ENCODE measurements around the gene UBAC1. TPM values are rescaled to one million over a fixed set of nuclear protein-coding genes. Genes with fewer than 3 reads are reported as not detected.

UBAC1 gene
- total and polyA plus RNA-seq, 4 donors, result 37.8 to 49.5 (median 39.7) TPM

- no peak overlapping the region for H3K27ac ChIP-seq (ENCODE audit: low read depth in 1 of 2, low read length in 1 of 2)
- no peak overlapping the region for H3K9ac ChIP-seq (ENCODE audit: insufficient read depth in 1 of 2, low read length in 2 of 2)
- H3K4me3 ChIP-seq, result no peak overlapping the region
- 68 to 70% methylated on average over 18 of the region's 18 CpGs for WGBS, 2 donors
- DNase-seq (peak; percentile 41 to 80 (median 68)), ATAC-seq (ENCODE audit: insufficient read depth, low FRiP score) (no peak)
- peaks cover 16 to 43% (median 21%) of the 10 kb centered on the region in 5 donors for H3K4me1 ChIP-seq (ENCODE audit: control insufficient read depth in 5 of 5, insufficient read depth in 5 of 5, low read length in 5 of 5)
- H3K9me3 ChIP-seq (ENCODE audit: control insufficient read depth in 4 of 4, insufficient read depth in 3 of 4, low read length in 3 of 4), result peaks cover 0 to 4% (median 0%) of the 10 kb centered on the region in 4 donors
- TF ChIP-seq, protein P1, sequence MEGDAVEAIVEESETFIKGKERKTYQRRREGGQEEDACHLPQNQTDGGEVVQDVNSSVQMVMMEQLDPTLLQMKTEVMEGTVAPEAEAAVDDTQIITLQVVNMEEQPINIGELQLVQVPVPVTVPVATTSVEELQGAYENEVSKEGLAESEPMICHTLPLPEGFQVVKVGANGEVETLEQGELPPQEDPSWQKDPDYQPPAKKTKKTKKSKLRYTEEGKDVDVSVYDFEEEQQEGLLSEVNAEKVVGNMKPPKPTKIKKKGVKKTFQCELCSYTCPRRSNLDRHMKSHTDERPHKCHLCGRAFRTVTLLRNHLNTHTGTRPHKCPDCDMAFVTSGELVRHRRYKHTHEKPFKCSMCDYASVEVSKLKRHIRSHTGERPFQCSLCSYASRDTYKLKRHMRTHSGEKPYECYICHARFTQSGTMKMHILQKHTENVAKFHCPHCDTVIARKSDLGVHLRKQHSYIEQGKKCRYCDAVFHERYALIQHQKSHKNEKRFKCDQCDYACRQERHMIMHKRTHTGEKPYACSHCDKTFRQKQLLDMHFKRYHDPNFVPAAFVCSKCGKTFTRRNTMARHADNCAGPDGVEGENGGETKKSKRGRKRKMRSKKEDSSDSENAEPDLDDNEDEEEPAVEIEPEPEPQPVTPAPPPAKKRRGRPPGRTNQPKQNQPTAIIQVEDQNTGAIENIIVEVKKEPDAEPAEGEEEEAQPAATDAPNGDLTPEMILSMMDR (IDR thresholded peaks at IDR 0.05; ENCODE audit: control extremely low read depth, extremely low read depth), result no peak
- no peaks in the 10 kb centered on the region for H3K36me3 ChIP-seq (ENCODE audit: control insufficient read depth in 4 of 4, insufficient read depth in 4 of 4, low read length in 4 of 4)
- H3K27me3 ChIP-seq (ENCODE audit: control insufficient read depth in 3 of 3, insufficient read depth in 3 of 3, low read length in 2 of 3), result no peaks in the 10 kb centered on the region
These were observed 70.8 kb downstream of the UBAC1 start for GRCh38 chr9:135890190-135891026.

GRCh38 chr9:135889564-135890189, 71.5 kb downstream of the UBAC1 start:
- DNase-seq (no peak), ATAC-seq (ENCODE audit: insufficient read depth, low FRiP score) (no peak)
- peaks cover 16 to 48% (median 23%) of the 10 kb centered on the region in 5 donors for H3K4me1 ChIP-seq (ENCODE audit: control insufficient read depth in 5 of 5, insufficient read depth in 5 of 5, low read length in 5 of 5)
- H3K27me3 ChIP-seq (ENCODE audit: control insufficient read depth in 3 of 3, insufficient read depth in 3 of 3, low read length in 2 of 3), result no peaks in the 10 kb centered on the region
- no peak overlapping the region for H3K27ac ChIP-seq (ENCODE audit: low read depth in 1 of 2, low read length in 1 of 2)
- H3K36me3 ChIP-seq (ENCODE audit: control insufficient read depth in 4 of 4, insufficient read depth in 4 of 4, low read length in 4 of 4), result no peaks in the 10 kb centered on the region
- H3K9me3 ChIP-seq (ENCODE audit: control insufficient read depth in 4 of 4, insufficient read depth in 3 of 4, low read length in 3 of 4), result no peaks in the 10 kb centered on the region
- H3K9ac ChIP-seq (ENCODE audit: insufficient read depth in 1 of 2, low read length in 2 of 2), result no peak overlapping the region
- H3K4me3 ChIP-seq, result no peak overlapping the region
- TF ChIP-seq, protein P1 (IDR thresholded peaks at IDR 0.05; ENCODE audit: control extremely low read depth, extremely low read depth), result no peak
- 93% methylated on average over 19 of the region's 19 CpGs for WGBS, 2 donors

DNA sequence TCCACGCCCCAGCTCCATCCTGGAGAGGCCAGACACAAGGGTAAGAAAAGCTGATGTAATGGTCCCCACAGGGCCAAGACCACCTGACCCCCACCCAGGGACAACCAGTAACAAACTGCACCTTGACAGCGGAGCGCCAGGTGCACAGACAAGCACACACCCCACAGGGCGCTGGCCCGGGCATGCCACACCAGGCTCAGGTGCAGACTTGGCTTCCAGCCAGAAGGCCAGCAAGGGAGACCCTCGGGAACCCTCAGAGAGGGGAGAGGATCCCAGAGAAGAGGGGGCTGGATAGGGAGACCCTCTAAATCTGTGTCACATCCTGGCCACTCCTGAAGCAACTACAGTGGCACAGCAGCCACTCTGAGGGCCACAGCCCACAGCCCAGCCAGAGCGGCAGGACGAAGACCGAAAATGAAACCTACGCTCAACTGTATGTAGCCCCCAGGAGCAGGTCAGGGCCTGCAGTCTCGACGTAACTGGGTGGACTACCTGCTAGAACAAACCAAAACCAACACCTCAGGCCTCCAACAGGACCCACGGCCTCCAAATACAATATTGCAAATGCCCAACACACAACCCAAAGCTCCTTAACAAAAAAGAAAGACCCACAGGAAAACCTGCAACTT, 72.3 kb downstream of the UBAC1 start:
- TF ChIP-seq, protein P1 (IDR thresholded peaks at IDR 0.05; ENCODE audit: control extremely low read depth, extremely low read depth), result no peak
- DNase-seq (no peak), ATAC-seq (ENCODE audit: insufficient read depth, low FRiP score) (no peak)
- WGBS, 2 donors, result 85 to 91% methylated on average over 13 of the region's 13 CpGs
- no peaks in the 10 kb centered on the region for H3K9me3 ChIP-seq (ENCODE audit: control insufficient read depth in 4 of 4, insufficient read depth in 3 of 4, low read length in 3 of 4)
- no peaks in the 10 kb centered on the region for H3K36me3 ChIP-seq (ENCODE audit: control insufficient read depth in 4 of 4, insufficient read depth in 4 of 4, low read length in 4 of 4)
- H3K4me3 ChIP-seq, result no peak overlapping the region
- peaks cover 16 to 44% (median 23%) of the 10 kb centered on the region in 5 donors for H3K4me1 ChIP-seq (ENCODE audit: control insufficient read depth in 5 of 5, insufficient read depth in 5 of 5, low read length in 5 of 5)
- H3K9ac ChIP-seq (ENCODE audit: insufficient read depth in 1 of 2, low read length in 2 of 2), result no peak overlapping the region
- no peaks in the 10 kb centered on the region for H3K27me3 ChIP-seq (ENCODE audit: control insufficient read depth in 3 of 3, insufficient read depth in 3 of 3, low read length in 2 of 3)
- H3K27ac ChIP-seq (ENCODE audit: low read depth in 1 of 2, low read length in 1 of 2), result no peak overlapping the region

All from lung (tissue), 12 donors.